Natural killer cell (primary cell): ENCODE measurements around the gene NSDHL. TPM values are rescaled to one million over a fixed set of nuclear protein-coding genes. Genes with fewer than 3 reads are reported as not detected.

Source experiments
- ATAC-seq, 3 donors: fragments of 150-1000 bp in 2 of 3; fragments of 200-7000 bp in 1 of 3; cut with Tn5 transposase; 1 replicate in 1 of 3; 2 replicates in 2 of 3; pipeline ENCODE4 v1.10.0; 2021; ENCODE audit warnings: mild to moderate bottlenecking in 2 of 3, moderate library complexity in 2 of 3
- DNase-seq, 2 donors: peaks; one replicate each; pipeline versions ENCODE4 v3.0.0 to v3.0.0-alpha.2; 2013 to 2021; ENCODE audit warnings: mixed read lengths in 1 of 2
- H3K27ac ChIP-seq: one replicate; pipeline ENCODE4 v1.5.1; 2013; ENCODE audit warnings: mild to moderate bottlenecking, low read length
- H3K27me3 ChIP-seq: one replicate; pipeline ENCODE4 v1.6.1; 2013; ENCODE audit warnings: low read length; ENCODE audit not compliant: control insufficient read depth, insufficient read depth
- H3K36me3 ChIP-seq: one replicate; pipeline ENCODE4 v1.6.1; 2013; ENCODE audit warnings: low read length; ENCODE audit not compliant: control insufficient read depth, insufficient read depth
- H3K4me1 ChIP-seq: one replicate; pipeline ENCODE4 v1.6.1; 2013; ENCODE audit warnings: low read length; ENCODE audit not compliant: control insufficient read depth, insufficient read depth
- H3K4me3 ChIP-seq: one replicate; pipeline ENCODE4 v1.5.1; 2013; ENCODE audit warnings: low read length
- H3K9me3 ChIP-seq: one replicate; pipeline ENCODE4 v1.6.1; 2013; ENCODE audit warnings: low read length; ENCODE audit not compliant: control insufficient read depth, insufficient read depth
- H3K27ac Mint-ChIP-seq, 2 donors: one replicate each; pipeline ENCODE4 v1.8.0; 2022; ENCODE audit warnings: mild to moderate bottlenecking in 2 of 2, mixed read lengths in 2 of 2, moderate library complexity in 1 of 2
- H3K27me3 Mint-ChIP-seq, 2 donors: one replicate each; pipeline ENCODE4 v1.8.0; 2022; ENCODE audit warnings: low read depth in 2 of 2, mixed read lengths in 2 of 2
- H3K36me3 Mint-ChIP-seq: one replicate; pipeline ENCODE4 v1.8.0; 2022; ENCODE audit warnings: mixed read lengths
- H3K4me1 Mint-ChIP-seq, 2 donors: one replicate each; pipeline ENCODE4 v1.8.0; 2022; ENCODE audit warnings: mixed read lengths in 2 of 2
- H3K4me3 Mint-ChIP-seq: one replicate; pipeline ENCODE4 v1.8.0; 2022; ENCODE audit warnings: mild to moderate bottlenecking, moderate library complexity, mixed read lengths
- H3K9me3 Mint-ChIP-seq, 2 donors: one replicate each; pipeline ENCODE4 v1.8.0; 2022; ENCODE audit warnings: mixed read lengths in 2 of 2
- CTCF ChIP-seq: fragments of 200-600 bp; IDR thresholded peaks from one replicate; pipeline ENCODE4 v1.8.0; 2022; ENCODE audit warnings: antibody characterized with exemption
- WGBS: methylation state at CpG from one replicate; pipeline ENCODE4 v1.1.7; 2013; ENCODE audit warnings: missing lambda C conversion rate; ENCODE audit not compliant: insufficient coverage; 5-methylcytosine and 5-hydroxymethylcytosine counted together
- intact Hi-C: fragments of 100-400 bp; cut with micrococcal nuclease; formaldehyde crosslinking; loops from one replicate; pipeline ENCODE4 v1.14.2; 2022
- total RNA-seq, 4 donors: library from RNA; stranded (reverse); fragments of 120-200 nt in 1 of 4; gene quantifications; one replicate each; pipeline versions ENCODE4 v1.2.3 to v1.2.4, GENCODE V29; 2013 to 2022

NSDHL gene
- total RNA-seq, 3 donors from 2014 or later (not counting 1 experiment from before 2014, with no cell fraction given) = 4.9 to 8.2 (median 7.9) TPM

- Histone ChIP-seq H3K36me3 (no peaks in the 10 kb centered on the region), H3K9me3 (no peaks in the 10 kb centered on the region), H3K27me3 (no peaks in the 10 kb centered on the region), H3K27ac (no peak overlapping the region), H3K4me3 (no peak overlapping the region), H3K4me1 (no peaks in the 10 kb centered on the region)
- Mint-ChIP-seq H3K4me1 (no peaks in the 10 kb centered on the region), H3K36me3 (no peaks in the 10 kb centered on the region), H3K27me3 (peaks cover 5 to 27% of the 10 kb centered on the region in 2 donors), H3K9me3 (no peaks in the 10 kb centered on the region), H3K4me3 (no peak overlapping the region), H3K27ac (no peak overlapping the region)
- ATAC-seq (no peak), DNase-seq (no peak)
- 78% methylated on average over 5 of the region's 6 CpGs for WGBS
- no peak for TF ChIP-seq CTCF
- intact Hi-C loops = no loop called here
Measured at GRCh38 chrX:152884171-152884570, 53.3 kb downstream of the NSDHL start.

GRCh38 chrX:152886716-152887115 is 55.9 kb downstream of the NSDHL start:
- Mint-ChIP-seq H3K36me3 (no peaks in the 10 kb centered on the region), H3K4me3 (no peak overlapping the region), H3K4me1 (no peaks in the 10 kb centered on the region), H3K9me3 (no peaks in the 10 kb centered on the region), H3K27ac (no peak overlapping the region), H3K27me3 (peaks cover 23 to 46% of the 10 kb centered on the region in 2 donors)
- no peak for ATAC-seq
- WGBS = 61% methylated on average over 2 of the region's 3 CpGs
- no peaks in the 10 kb centered on the region for H3K36me3 ChIP-seq
- H3K4me3 ChIP-seq = no peak overlapping the region
- H3K27me3 ChIP-seq = no peaks in the 10 kb centered on the region
- H3K4me1 ChIP-seq = no peaks in the 10 kb centered on the region
- no peak for TF ChIP-seq CTCF
- intact Hi-C loops = no loop called here
- H3K9me3 ChIP-seq = no peaks in the 10 kb centered on the region
- DNase-seq = no peak
- no peak overlapping the region for H3K27ac ChIP-seq

- Mint-ChIP-seq H3K4me3 (no peak overlapping the region), H3K4me1 (no peaks in the 10 kb centered on the region), H3K27me3 (peaks cover 27 to 46% of the 10 kb centered on the region in 2 donors), H3K27ac (no peak overlapping the region), H3K9me3 (no peaks in the 10 kb centered on the region), H3K36me3 (no peaks in the 10 kb centered on the region)
- intact Hi-C loops = no loop called here
- WGBS = 85% methylated on average over 3 of the region's 4 CpGs
- Histone ChIP-seq H3K4me3 (no peak overlapping the region), H3K27ac (no peak overlapping the region), H3K36me3 (no peaks in the 10 kb centered on the region), H3K9me3 (no peaks in the 10 kb centered on the region), H3K4me1 (no peaks in the 10 kb centered on the region), H3K27me3 (no peaks in the 10 kb centered on the region)
- DNase-seq (no peak), ATAC-seq (no peak)
- no peak for TF ChIP-seq CTCF
Measured at GRCh38 chrX:152892499-152892898, 61.6 kb downstream of the NSDHL start.
